Dermis microvascular lymphatic vessel endothelial cell (primary cell): ENCODE data around the gene SGSM2. TPM values are rescaled to one million over a fixed set of nuclear protein-coding genes. Genes with fewer than 3 reads are reported as not detected.

ENCODE experiments used
- DNase-seq, 2 donors: peaks; one replicate each; pipeline versions ENCODE4 v3.0.0 to v3.0.0-alpha.2; 2010; ENCODE audit warnings: low read depth in 2 of 2
- total RNA-seq: library from RNA; depleted of rRNA; stranded (reverse); fragments of >200 nt; gene quantifications from 2 replicates; pipeline ENCODE4 v1.2.1, GENCODE V29; 2014

SGSM2 gene
- total RNA-seq, 1 donor from 2014 or later = 23.4 TPM

- no peak for DNase-seq
These were observed 1.5 kb upstream of the SGSM2 start for GRCh38 chr17:2335726-2336214.

GRCh38 chr17:2336215-2336851 is 968 bp upstream of the SGSM2 start, which contains the start of gene TSR1:
Gene TSR1, minus strand, starts transcription at chr17:2336457. Its CDS starts 30 bp downstream, at chr17:2336427.
- DNase-seq = peak; percentile 75 to 92

- peak in 1 of 2 donors; percentile 77 for DNase-seq
These were observed 428 bp downstream of the SGSM2 start for GRCh38 chr17:2337544-2338314.

- DNase-seq = peak in 1 of 2 donors; percentile 32
These were observed 985 bp downstream of the SGSM2 start for GRCh38 chr17:2338315-2338657.

GRCh38 chr17:2343421-2343820 is 6.1 kb downstream of the SGSM2 start:
- peak; percentile 19 to 39 for DNase-seq

GRCh38 chr17:2344528-2344927 is 7.2 kb downstream of the SGSM2 start:
- DNase-seq = peak in 1 of 2 donors; percentile 35

- no peak for DNase-seq
These were observed 9.2 kb downstream of the SGSM2 start for GRCh38 chr17:2346475-2346874.

- no peak for DNase-seq
These were observed 10.7 kb downstream of the SGSM2 start for GRCh38 chr17:2347805-2348685.

- DNase-seq = no peak
These were observed 14.0 kb downstream of the SGSM2 start for GRCh38 chr17:2351269-2351668.

- DNase-seq = no peak
These were observed 17.0 kb downstream of the SGSM2 start for GRCh38 chr17:2354311-2354710.

- DNase-seq = no peak
These were observed 19.9 kb downstream of the SGSM2 start for GRCh38 chr17:2357237-2357636.

- no peak for DNase-seq
These were observed 20.7 kb downstream of the SGSM2 start for GRCh38 chr17:2357931-2358434.

- no peak for DNase-seq
These were observed 23.9 kb downstream of the SGSM2 start for GRCh38 chr17:2361010-2361760.

GRCh38 chr17:2362016-2362415 is 24.7 kb downstream of the SGSM2 start:
- no peak for DNase-seq

- no peak for DNase-seq
These were observed 25.1 kb downstream of the SGSM2 start for GRCh38 chr17:2362416-2362815.

GRCh38 chr17:2362881-2363280 is 25.6 kb downstream of the SGSM2 start:
- no peak for DNase-seq

- no peak for DNase-seq
These were observed 26.0 kb downstream of the SGSM2 start for GRCh38 chr17:2363318-2363717.

- DNase-seq = no peak
These were observed 26.8 kb downstream of the SGSM2 start for GRCh38 chr17:2363851-2364762.

- no peak for DNase-seq
These were observed 27.4 kb downstream of the SGSM2 start for GRCh38 chr17:2364763-2365116.

GRCh38 chr17:2365132-2365531 is 27.8 kb downstream of the SGSM2 start:
- no peak for DNase-seq
